ENCODE data around the gene GPC3.
"Not testable (repeated sequence)": the region's sequence is repeated elsewhere in the genome, so short reads cannot be mapped to it uniquely, and the experiment has no call there.

Gene GPC3

GRCh38 chrX:133627673-133628072 lies 357.7 kb downstream of the GPC3 start:
- H3K27ac ChIP-seq = no peak overlapping the region
- TF ChIP-seq ZFX (IDR thresholded peaks at IDR 0.05) (no peak), CTCF (conservative IDR thresholded peaks at IDR 0.05) (no peak)

GRCh38 chrX:133621384-133621783 lies 364.0 kb downstream of the GPC3 start:
- H3K27ac ChIP-seq = not testable (repeated sequence)

GRCh38 chrX:133611676-133612075 lies 373.7 kb downstream of the GPC3 start:
- TF ChIP-seq CTCF (conservative IDR thresholded peaks at IDR 0.05) (no peak), ZFX (IDR thresholded peaks at IDR 0.05) (no peak)
- no peak overlapping the region for H3K27ac ChIP-seq

- no peak for TF ChIP-seq ZFX (IDR thresholded peaks at IDR 0.05)
- no peak for TF ChIP-seq CTCF (conservative IDR thresholded peaks at IDR 0.05)
- H3K27ac ChIP-seq = no peak overlapping the region
Measured at GRCh38 chrX:133610056-133610455, 375.3 kb downstream of the GPC3 start.

- TF ChIP-seq ZFX (IDR thresholded peaks at IDR 0.05) = no peak
- no peak for TF ChIP-seq CTCF (conservative IDR thresholded peaks at IDR 0.05)
- no peak overlapping the region for H3K27ac ChIP-seq
Measured at GRCh38 chrX:133609166-133609565, 376.2 kb downstream of the GPC3 start.

- H3K27ac ChIP-seq = no peak overlapping the region
- TF ChIP-seq CTCF (conservative IDR thresholded peaks at IDR 0.05) = no peak
- no peak for TF ChIP-seq ZFX (IDR thresholded peaks at IDR 0.05)
Measured at GRCh38 chrX:133608406-133608805, 377.0 kb downstream of the GPC3 start.

- TF ChIP-seq CTCF (conservative IDR thresholded peaks at IDR 0.05) (no peak), ZFX (IDR thresholded peaks at IDR 0.05) (no peak)
- no peak overlapping the region for H3K27ac ChIP-seq
Measured at GRCh38 chrX:133607419-133608348, 377.7 kb downstream of the GPC3 start.

GRCh38 chrX:133606990-133607389 lies 378.4 kb downstream of the GPC3 start:
- no peak overlapping the region for H3K27ac ChIP-seq
- TF ChIP-seq CTCF (conservative IDR thresholded peaks at IDR 0.05) (no peak), ZFX (IDR thresholded peaks at IDR 0.05) (no peak)

Measured in C4-2B (cell line).